GM12801 (cell line): Measurements from ENCODE around the gene DAB2IP.

Source experiments
- CTCF ChIP-seq: IDR thresholded peaks from one replicate; pipeline ENCODE4 v1.5.1; 2011; ENCODE audit warnings: control low read depth; ENCODE audit not compliant: insufficient read length; ENCODE audit errors: extremely low read depth

The DAB2IP gene

GRCh38 chr9:121690766-121691165, 39.3 kb downstream of the DAB2IP start:
- no peak for TF ChIP-seq CTCF

DNA sequence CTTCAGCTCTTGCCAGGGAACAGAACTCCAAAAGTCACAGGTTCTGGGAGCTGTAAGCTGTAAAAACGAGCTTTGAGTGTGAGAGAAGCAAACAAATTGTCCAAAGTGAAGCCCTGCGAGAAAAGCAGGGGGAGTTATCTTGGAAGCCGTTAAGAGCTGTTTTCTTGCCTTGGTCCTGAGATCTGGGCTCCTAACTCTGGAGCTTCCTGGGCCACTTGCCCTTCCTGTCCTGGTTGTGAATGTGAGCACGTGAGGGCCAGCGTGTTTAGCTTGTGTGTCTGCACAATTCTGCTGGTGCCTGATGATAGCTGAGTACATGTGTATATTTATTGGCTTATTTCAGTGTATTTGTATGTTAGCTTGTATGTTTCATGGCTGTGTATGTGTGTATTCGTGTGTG, 40.5 kb downstream of the DAB2IP start:
- TF ChIP-seq CTCF, result no peak

- TF ChIP-seq CTCF, result no peak
Measured at GRCh38 chr9:121692606-121693387, 41.4 kb downstream of the DAB2IP start.

- TF ChIP-seq CTCF, result no peak
Measured at GRCh38 chr9:121693388-121693670, 41.9 kb downstream of the DAB2IP start.

DNA sequence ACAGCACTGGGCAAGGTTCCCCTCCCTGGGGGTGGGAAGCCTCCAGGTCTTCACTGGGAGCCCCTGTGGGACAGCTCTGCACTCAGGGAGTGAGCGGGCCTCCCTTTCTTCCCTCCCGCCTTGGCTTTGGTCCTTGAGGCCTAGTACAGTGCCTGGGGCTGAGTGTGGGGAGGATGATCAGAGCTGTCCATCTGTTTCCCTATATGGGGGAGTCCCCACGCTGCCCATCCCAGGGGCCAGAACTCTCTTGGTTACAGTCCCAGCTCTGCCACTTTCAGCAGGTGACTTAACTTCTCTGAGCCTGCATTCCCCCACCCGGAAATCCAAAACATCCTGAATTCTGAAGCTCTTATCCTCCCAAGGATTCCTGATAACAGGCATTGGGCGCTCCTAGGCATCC, 42.6 kb downstream of the DAB2IP start:
- TF ChIP-seq CTCF, result no peak

DNA sequence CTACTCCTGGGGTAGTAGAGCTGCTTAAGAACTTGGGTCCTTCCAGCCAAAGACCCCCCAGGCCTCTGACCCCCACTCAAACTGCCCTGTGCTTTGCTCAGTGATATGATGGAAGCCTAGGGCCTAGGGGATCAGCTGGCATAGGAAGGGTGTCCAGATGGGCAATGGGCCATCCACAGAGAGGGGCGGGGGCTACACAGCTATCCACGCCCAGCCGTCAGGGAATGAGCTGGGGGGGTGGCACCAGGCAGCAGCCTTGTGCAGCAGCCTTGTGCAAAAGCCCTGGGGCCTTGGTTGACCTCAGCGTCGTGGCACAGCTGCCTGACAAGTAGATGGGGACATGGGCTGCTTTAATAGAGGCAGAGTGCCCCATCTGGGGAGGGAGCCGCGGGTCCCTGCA, 43.2 kb downstream of the DAB2IP start:
- TF ChIP-seq CTCF, result no peak

DNA sequence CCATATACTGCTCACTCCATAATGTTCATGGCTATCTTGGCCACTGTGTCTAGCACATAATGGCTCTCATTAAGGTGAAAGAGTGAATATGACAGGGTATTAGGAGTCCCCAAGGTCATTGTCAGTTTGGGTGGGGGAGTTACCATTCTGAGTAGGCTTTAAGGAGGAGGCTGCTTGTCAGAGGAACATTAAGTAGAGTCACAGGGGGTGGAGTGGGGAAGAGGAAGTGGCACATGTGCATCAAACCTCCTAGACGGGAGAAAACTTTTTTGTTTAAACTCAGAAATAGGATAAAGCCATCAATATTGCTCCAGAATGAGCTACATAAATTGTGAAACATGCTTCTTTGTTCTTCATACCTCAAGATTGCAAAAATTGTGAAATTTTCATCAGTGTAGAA, 45.5 kb downstream of the DAB2IP start:
- TF ChIP-seq CTCF, result no peak
